ENCODE data around the gene UNC13D. TPM values are rescaled to one million over a fixed set of nuclear protein-coding genes. Genes with fewer than 3 reads are reported as not detected.

UNC13D gene
- total RNA-seq, 2 donors from 2014 or later = 6.3 to 6.4 TPM

- TF ChIP-seq CTCF (conservative IDR thresholded peaks at IDR 0.05) = no peak
- H3K36me3 ChIP-seq (ENCODE audit: control insufficient read depth, insufficient read depth, low read length) = peaks cover 77% of the 10 kb centered on the region
- Mint-ChIP-seq H3K4me3 (no peak overlapping the region), H3K4me1 (no peaks in the 10 kb centered on the region), H3K27me3 (ENCODE audit: insufficient read depth) (no peaks in the 10 kb centered on the region), H3K36me3 (ENCODE audit: low read depth) (peaks cover 67% of the 10 kb centered on the region), H3K27ac (no peak overlapping the region), H3K9me3 (no peaks in the 10 kb centered on the region)
- no peaks in the 10 kb centered on the region for H3K4me1 ChIP-seq (ENCODE audit: control insufficient read depth, insufficient read depth, low read length)
- H3K27ac ChIP-seq (ENCODE audit: low read depth, low read length) = no peak overlapping the region
- WGBS, 2 experiments (ENCODE audit: insufficient coverage in 1 of 2, insufficient read length in 1 of 2) = 94 to 98% methylated on average over 6 to 9 of the region's 9 CpGs
- H3K9me3 ChIP-seq (ENCODE audit: control insufficient read depth, low read length) = no peaks in the 10 kb centered on the region
- no peak for DNase-seq
- no peaks in the 10 kb centered on the region for H3K27me3 ChIP-seq (ENCODE audit: control insufficient read depth, insufficient read depth, low read length, poor library complexity, severe bottlenecking)
- no peak overlapping the region for H3K4me3 ChIP-seq (ENCODE audit: low read length)
- H3K9ac ChIP-seq (ENCODE audit: extremely low read depth, low read length, poor library complexity, severe bottlenecking) = no peak overlapping the region
These were observed 27.5 kb downstream of the UNC13D start for GRCh38 chr17:75816693-75817092.

GRCh38 chr17:75815399-75815798, 28.8 kb downstream of the UNC13D start:
- Mint-ChIP-seq H3K36me3 (ENCODE audit: low read depth) (peaks cover 56% of the 10 kb centered on the region), H3K27me3 (ENCODE audit: insufficient read depth) (no peaks in the 10 kb centered on the region), H3K4me1 (no peaks in the 10 kb centered on the region), H3K27ac (no peak overlapping the region), H3K9me3 (no peaks in the 10 kb centered on the region), H3K4me3 (no peak overlapping the region)
- H3K27me3 ChIP-seq (ENCODE audit: control insufficient read depth, insufficient read depth, low read length, poor library complexity, severe bottlenecking) = no peaks in the 10 kb centered on the region
- H3K27ac ChIP-seq (ENCODE audit: low read depth, low read length) = no peak overlapping the region
- DNase-seq = no peak
- 94 to 100% methylated on average over 3 of the region's 3 CpGs for WGBS, 2 experiments (ENCODE audit: insufficient coverage in 1 of 2, insufficient read length in 1 of 2)
- H3K9me3 ChIP-seq (ENCODE audit: control insufficient read depth, low read length) = no peaks in the 10 kb centered on the region
- H3K4me1 ChIP-seq (ENCODE audit: control insufficient read depth, insufficient read depth, low read length) = no peaks in the 10 kb centered on the region
- H3K9ac ChIP-seq (ENCODE audit: extremely low read depth, low read length, poor library complexity, severe bottlenecking) = no peak overlapping the region
- no peak for TF ChIP-seq CTCF (conservative IDR thresholded peaks at IDR 0.05)
- H3K36me3 ChIP-seq (ENCODE audit: control insufficient read depth, insufficient read depth, low read length) = peaks cover 71% of the 10 kb centered on the region
- H3K4me3 ChIP-seq (ENCODE audit: low read length) = no peak overlapping the region

- Histone ChIP-seq H3K4me3 (ENCODE audit: low read length) (no peak overlapping the region), H3K9me3 (ENCODE audit: control insufficient read depth, low read length) (no peaks in the 10 kb centered on the region), H3K27me3 (ENCODE audit: control insufficient read depth, insufficient read depth, low read length, poor library complexity, severe bottlenecking) (no peaks in the 10 kb centered on the region), H3K9ac (ENCODE audit: extremely low read depth, low read length, poor library complexity, severe bottlenecking) (no peak overlapping the region), H3K4me1 (ENCODE audit: control insufficient read depth, insufficient read depth, low read length) (no peaks in the 10 kb centered on the region), H3K27ac (ENCODE audit: low read depth, low read length) (no peak overlapping the region), H3K36me3 (ENCODE audit: control insufficient read depth, insufficient read depth, low read length) (peaks cover 68% of the 10 kb centered on the region)
- Mint-ChIP-seq H3K4me3 (no peak overlapping the region), H3K36me3 (ENCODE audit: low read depth) (peaks cover 56% of the 10 kb centered on the region), H3K27ac (no peak overlapping the region), H3K4me1 (no peaks in the 10 kb centered on the region), H3K9me3 (no peaks in the 10 kb centered on the region), H3K27me3 (ENCODE audit: insufficient read depth) (no peaks in the 10 kb centered on the region)
- 93% methylated on average over 6 to 13 of the region's 13 CpGs for WGBS, 2 experiments (ENCODE audit: insufficient coverage in 1 of 2, insufficient read length in 1 of 2)
- no peak for DNase-seq
- TF ChIP-seq CTCF (conservative IDR thresholded peaks at IDR 0.05) = no peak
These were observed 29.3 kb downstream of the UNC13D start for GRCh38 chr17:75814900-75815373.

Data from endodermal cell (in vitro differentiated cells).